Thoracic aorta (tissue), 2 donors: Measurements from ENCODE around the gene AOAH. TPM values are rescaled to one million over a fixed set of nuclear protein-coding genes. Genes with fewer than 3 reads are reported as not detected.
"Not testable (repeated sequence)": the region's sequence is repeated elsewhere in the genome, so short reads cannot be mapped to it uniquely, and the experiment has no call there.

Source experiments
- ATAC-seq: fragments of 150-250 bp; one replicate; pipeline ENCODE4 v1.8.0; 2017; ENCODE audit warnings: low read depth; ENCODE audit not compliant: insufficient number of reproducible peaks, low FRiP score
- DNase-seq: peaks from one replicate; pipeline ENCODE4 v3.0.0-alpha.2; 2020; ENCODE audit warnings: low spot score
- H3K27ac ChIP-seq, 2 donors: fragments of 200-600 bp; sonication (generic); 1 replicate in 1 of 2; 2 replicates in 1 of 2; pipeline ENCODE4 v1.5.1; 2016; ENCODE audit warnings: mild to moderate bottlenecking in 2 of 2, moderate library complexity in 2 of 2
- H3K27me3 ChIP-seq: fragments of 200-600 bp; sonication (generic); replicated peaks from 2 replicates; pipeline ENCODE4 v1.6.0; 2016; ENCODE audit warnings: mild to moderate bottlenecking; ENCODE audit not compliant: insufficient read depth
- H3K36me3 ChIP-seq: fragments of 200-600 bp; sonication (generic); one replicate; pipeline ENCODE4 v1.5.1; 2016
- H3K4me1 ChIP-seq, 2 donors: fragments of 200-600 bp; sonication (generic); 1 replicate in 1 of 2; 2 replicates in 1 of 2; pipeline versions ENCODE4 v1.5.1 to v1.6.0; 2016; ENCODE audit warnings: low read depth in 2 of 2, mild to moderate bottlenecking in 1 of 2; ENCODE audit not compliant: control insufficient read depth in 1 of 2
- H3K4me3 ChIP-seq: fragments of 200-600 bp; sonication (generic); 2 replicates; pipeline ENCODE4 v1.5.1; 2016; ENCODE audit warnings: mild to moderate bottlenecking
- H3K9me3 ChIP-seq: fragments of 200-600 bp; sonication (generic); 2 replicates; pipeline ENCODE4 v1.5.1; 2016
- total RNA-seq, 2 donors: library from RNA; depleted of rRNA; stranded (reverse); fragments of >200 nt; gene quantifications; one replicate each; pipeline versions ENCODE4 v1.1.0 to v1.2.3, GENCODE V29; 2016
- TF ChIP-seq, protein P1 (sequence below): fragments of 200-600 bp; sonication (generic); IDR thresholded peaks from one replicate; pipeline ENCODE4 v1.5.1; 2019; ENCODE audit warnings: antibody characterized with exemption

Gene AOAH
- total RNA-seq, 2 donors from 2014 or later: 20.2 to 22.6 TPM

DNA sequence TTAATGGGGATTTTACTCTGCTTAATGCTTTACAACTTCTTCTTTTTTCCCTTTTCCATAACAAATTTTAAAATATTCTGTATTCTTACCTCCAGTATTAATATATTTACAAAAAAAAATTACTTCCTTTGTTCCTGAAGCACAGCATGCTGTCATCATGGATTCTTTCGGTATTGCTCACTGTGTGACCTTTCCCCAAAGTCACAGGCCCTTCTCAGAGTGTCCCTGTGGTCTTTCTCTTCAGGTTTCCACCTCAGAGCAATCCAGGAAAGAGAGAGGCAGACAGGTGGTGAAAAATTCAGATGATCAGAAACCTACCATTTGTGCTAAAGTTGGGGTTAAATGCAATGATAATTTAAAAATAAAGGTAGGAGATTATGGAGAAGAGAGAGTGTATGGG, 13.0 kb downstream of the AOAH start:
- no peak for ATAC-seq
- H3K27ac ChIP-seq: no peak overlapping the region
- H3K4me1 ChIP-seq: no peaks in the 10 kb centered on the region
- DNase-seq: no peak
- TF ChIP-seq, protein P1, sequence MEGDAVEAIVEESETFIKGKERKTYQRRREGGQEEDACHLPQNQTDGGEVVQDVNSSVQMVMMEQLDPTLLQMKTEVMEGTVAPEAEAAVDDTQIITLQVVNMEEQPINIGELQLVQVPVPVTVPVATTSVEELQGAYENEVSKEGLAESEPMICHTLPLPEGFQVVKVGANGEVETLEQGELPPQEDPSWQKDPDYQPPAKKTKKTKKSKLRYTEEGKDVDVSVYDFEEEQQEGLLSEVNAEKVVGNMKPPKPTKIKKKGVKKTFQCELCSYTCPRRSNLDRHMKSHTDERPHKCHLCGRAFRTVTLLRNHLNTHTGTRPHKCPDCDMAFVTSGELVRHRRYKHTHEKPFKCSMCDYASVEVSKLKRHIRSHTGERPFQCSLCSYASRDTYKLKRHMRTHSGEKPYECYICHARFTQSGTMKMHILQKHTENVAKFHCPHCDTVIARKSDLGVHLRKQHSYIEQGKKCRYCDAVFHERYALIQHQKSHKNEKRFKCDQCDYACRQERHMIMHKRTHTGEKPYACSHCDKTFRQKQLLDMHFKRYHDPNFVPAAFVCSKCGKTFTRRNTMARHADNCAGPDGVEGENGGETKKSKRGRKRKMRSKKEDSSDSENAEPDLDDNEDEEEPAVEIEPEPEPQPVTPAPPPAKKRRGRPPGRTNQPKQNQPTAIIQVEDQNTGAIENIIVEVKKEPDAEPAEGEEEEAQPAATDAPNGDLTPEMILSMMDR: no peak
- no peak overlapping the region for H3K4me3 ChIP-seq
- no peaks in the 10 kb centered on the region for H3K27me3 ChIP-seq
- H3K36me3 ChIP-seq: no peaks in the 10 kb centered on the region
- H3K9me3 ChIP-seq: peaks cover 3% of the 10 kb centered on the region

DNA sequence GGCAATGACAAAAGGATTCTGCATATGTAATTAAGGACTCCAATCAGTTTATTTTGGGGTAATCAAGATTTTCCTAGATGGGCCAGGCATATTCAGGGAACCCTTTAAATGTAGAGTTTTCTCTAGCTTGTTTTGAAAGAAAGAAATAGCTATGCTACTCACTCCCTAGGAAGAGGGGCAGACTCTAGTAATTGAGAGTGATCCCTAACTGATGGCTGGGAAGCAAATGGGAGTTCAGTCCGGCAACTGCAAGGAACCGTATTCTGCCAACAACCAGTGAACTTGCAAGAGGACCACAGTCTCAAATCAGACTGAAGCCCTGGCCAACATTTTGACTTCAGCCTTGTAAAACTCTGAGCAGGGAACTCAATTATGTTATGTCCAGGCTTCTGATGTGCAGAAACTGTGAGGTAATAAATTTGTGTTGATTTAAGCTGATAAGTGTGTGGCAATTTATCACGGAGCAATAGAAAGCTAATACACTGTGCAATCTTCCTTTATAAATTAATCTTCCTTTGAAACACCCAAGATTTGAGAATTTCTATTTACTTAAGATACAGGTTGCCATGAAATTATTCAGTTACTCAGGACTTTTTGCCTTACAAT, 14.0 kb downstream of the AOAH start:
- no peak overlapping the region for H3K27ac ChIP-seq
- no peaks in the 10 kb centered on the region for H3K4me1 ChIP-seq
- peaks cover 4% of the 10 kb centered on the region for H3K9me3 ChIP-seq
- H3K27me3 ChIP-seq: no peaks in the 10 kb centered on the region
- TF ChIP-seq, protein P1: no peak
- no peak overlapping the region for H3K4me3 ChIP-seq
- H3K36me3 ChIP-seq: no peaks in the 10 kb centered on the region
- no peak for ATAC-seq
- no peak for DNase-seq

DNA sequence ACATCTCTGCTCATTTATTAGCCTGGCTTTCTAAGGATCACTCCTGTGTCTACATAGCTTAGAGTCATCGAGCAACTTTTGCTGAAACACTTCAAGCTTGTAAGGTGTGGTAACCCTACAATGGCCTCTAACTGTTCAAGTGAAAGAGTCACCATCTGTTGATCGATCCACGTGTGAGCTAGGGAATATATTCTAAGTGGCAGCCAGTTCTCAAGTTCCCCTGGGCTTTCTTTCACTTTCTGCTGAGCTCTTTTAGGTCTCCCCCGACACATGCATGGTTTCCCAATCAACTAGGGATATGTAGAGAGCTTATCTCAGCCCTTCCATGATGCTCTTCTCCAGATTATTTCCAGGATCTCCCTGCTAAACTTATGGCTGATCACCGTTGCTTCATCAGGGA, 15.5 kb downstream of the AOAH start:
- DNase-seq: no peak
- Histone ChIP-seq H3K9me3 (peaks cover 4% of the 10 kb centered on the region), H3K36me3 (no peaks in the 10 kb centered on the region), H3K4me3 (no peak overlapping the region), H3K27me3 (no peaks in the 10 kb centered on the region), H3K4me1 (no peaks in the 10 kb centered on the region), H3K27ac (no peak overlapping the region)
- no peak for ATAC-seq
- TF ChIP-seq, protein P1: no peak

DNA sequence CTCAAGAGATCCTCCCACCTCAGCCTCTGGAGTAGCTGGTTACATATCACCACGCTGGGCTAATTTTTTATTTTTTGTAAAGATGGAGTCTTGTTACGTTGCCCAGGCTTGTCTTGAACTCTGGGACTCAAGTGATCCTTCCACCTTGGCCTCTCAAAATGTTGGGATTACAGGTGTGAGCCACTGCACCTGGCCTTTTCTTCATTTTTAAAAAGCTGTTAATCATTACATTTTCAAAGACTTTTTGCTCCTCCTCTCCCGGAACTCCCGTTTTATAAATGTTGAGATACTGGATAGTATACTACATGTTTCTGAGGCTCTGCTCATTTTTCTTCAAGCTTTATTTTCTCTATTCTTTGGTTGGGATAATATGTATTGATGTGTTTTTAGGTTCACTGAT, 16.4 kb downstream of the AOAH start:
- no peak overlapping the region for H3K27ac ChIP-seq
- H3K4me1 ChIP-seq: no peaks in the 10 kb centered on the region
- H3K9me3 ChIP-seq: peaks cover 4% of the 10 kb centered on the region
- no peak overlapping the region for H3K4me3 ChIP-seq
- no peaks in the 10 kb centered on the region for H3K27me3 ChIP-seq
- ATAC-seq (no peak), DNase-seq (no peak)
- no peaks in the 10 kb centered on the region for H3K36me3 ChIP-seq
- TF ChIP-seq, protein P1: no peak

DNA sequence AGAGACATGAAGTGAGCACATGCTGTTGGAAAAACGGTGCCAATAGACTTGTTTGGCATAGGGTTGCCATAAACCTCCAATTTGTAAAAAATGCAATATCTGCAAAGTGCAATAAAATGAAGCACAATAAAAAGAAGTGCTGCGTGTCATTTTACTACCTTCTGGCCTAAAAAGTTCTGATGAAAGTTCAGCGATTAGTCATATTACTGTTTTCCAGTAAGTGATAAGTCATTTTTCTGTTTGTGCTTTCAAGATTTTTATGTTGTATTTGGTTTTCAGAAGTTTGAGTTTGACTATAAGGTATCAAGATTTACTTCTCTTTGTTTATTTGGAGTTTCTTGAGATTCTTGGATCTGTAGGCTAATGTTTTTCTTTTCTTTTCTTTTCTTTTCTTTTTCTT, 16.8 kb downstream of the AOAH start:
- ATAC-seq (no peak), DNase-seq (no peak)
- H3K9me3 ChIP-seq: peaks cover 4% of the 10 kb centered on the region
- no peaks in the 10 kb centered on the region for H3K4me1 ChIP-seq
- H3K27ac ChIP-seq: no peak overlapping the region
- H3K27me3 ChIP-seq: no peaks in the 10 kb centered on the region
- TF ChIP-seq, protein P1: no peak
- no peaks in the 10 kb centered on the region for H3K36me3 ChIP-seq
- no peak overlapping the region for H3K4me3 ChIP-seq

DNA sequence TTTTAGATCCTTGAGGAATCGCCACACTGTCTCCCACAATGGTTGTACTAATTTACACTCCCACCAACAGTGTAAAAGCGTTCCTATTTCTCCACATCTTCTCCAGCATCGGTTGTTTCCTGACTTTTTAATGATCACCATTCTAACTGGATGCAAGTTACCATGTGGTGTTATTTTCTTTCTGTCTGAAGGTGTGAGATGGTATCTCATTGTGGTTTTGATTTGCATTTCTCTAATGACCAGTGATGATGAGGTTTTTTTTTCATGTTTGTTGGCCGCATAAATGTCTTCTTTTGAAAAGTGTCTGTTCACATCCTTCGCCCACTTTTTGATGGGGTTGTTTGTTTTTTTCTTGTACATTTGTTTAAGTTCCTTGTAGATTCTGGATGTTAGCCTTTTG, 20.4 kb downstream of the AOAH start:
- not testable (repeated sequence) for H3K9me3 ChIP-seq, ATAC-seq, H3K27ac ChIP-seq, H3K36me3 ChIP-seq, H3K4me1 ChIP-seq, H3K27me3 ChIP-seq, H3K4me3 ChIP-seq, DNase-seq
